Erythroblast (primary cell): ENCODE results near the gene STIM1.

ENCODE experiments used
- GATA1 ChIP-seq: IDR thresholded peaks from 2 replicates; pipeline ENCODE4 v1.6.1; 2011; ENCODE audit warnings: low read depth, mild to moderate bottlenecking, control low read depth, low read length, moderate library complexity
- POLR2A ChIP-seq: IDR thresholded peaks from 2 replicates; pipeline ENCODE4 v1.6.1; 2011; ENCODE audit warnings: mild to moderate bottlenecking, low read length

- TF ChIP-seq POLR2A, result no peak
- no peak for TF ChIP-seq GATA1
These were observed 2.2 kb downstream of the STIM1 start for GRCh38 chr11:3857628-3858027.
